HepG2 (cell line): ENCODE results near the gene GANC. TPM values are rescaled to one million over a fixed set of nuclear protein-coding genes. Genes with fewer than 3 reads are reported as not detected.

Experiments
- ATAD3A ChIP-seq: sonication (generic); formaldehyde crosslinking; IDR thresholded peaks from 2 replicates; pipeline ENCODE4 v1.4.0; 2020; ENCODE audit warnings: missing genetic modification reagents
- GTF3A ChIP-seq: sonication (generic); formaldehyde crosslinking; conservative IDR thresholded peaks from 2 replicates; pipeline ENCODE4 v1.4.0; 2020; ENCODE audit warnings: mild to moderate bottlenecking, missing genetic modification reagents
- KLF11 ChIP-seq: IDR thresholded peaks from 2 replicates; pipeline ENCODE4 v1.6.1; 2016; ENCODE audit warnings: missing compliant biosample characterization
- MIER2 ChIP-seq: IDR thresholded peaks from 2 replicates; pipeline ENCODE4 v1.6.1; 2016; ENCODE audit warnings: missing biosample characterization, missing genetic modification reagents
- MLLT10 ChIP-seq: sonication (generic); formaldehyde crosslinking; IDR thresholded peaks from 2 replicates; pipeline ENCODE4 v1.4.0; 2020; ENCODE audit warnings: missing genetic modification reagents
- NFATC3 ChIP-seq: sonication (generic); formaldehyde crosslinking; IDR thresholded peaks from 2 replicates; pipeline ENCODE4 v1.5.1; 2020; ENCODE audit warnings: mild to moderate bottlenecking, missing genetic modification reagents
- NFE2L1 ChIP-seq: sonication (generic); formaldehyde crosslinking; IDR thresholded peaks from 2 replicates; pipeline ENCODE4 v1.4.0; 2020; ENCODE audit warnings: missing genetic modification reagents, mild to moderate bottlenecking, borderline replicate concordance
- NFRKB ChIP-seq: fragments of 450-650 bp; IDR thresholded peaks from 2 replicates; pipeline ENCODE4 v1.6.1; 2017
- PAF1 ChIP-seq: IDR thresholded peaks from 2 replicates; pipeline ENCODE4 v1.6.1; 2016; ENCODE audit warnings: missing genetic modification reagents, missing compliant biosample characterization
- PTBP1 ChIP-seq: fragments of 200-400 bp; formaldehyde crosslinking; IDR thresholded peaks from 2 replicates; pipeline ENCODE4 v1.6.1; 2018; ENCODE audit warnings: low read length, low read depth; ENCODE audit not compliant: poor library complexity, severe bottlenecking
- RAD51 ChIP-seq: fragments of 450-650 bp; IDR thresholded peaks from 2 replicates; pipeline ENCODE4 v1.6.1; 2016; ENCODE audit warnings: borderline replicate concordance
- RXRB ChIP-seq: IDR thresholded peaks from 2 replicates; pipeline ENCODE4 v1.6.1; 2016; ENCODE audit warnings: borderline replicate concordance, missing genetic modification reagents, missing compliant biosample characterization
- ZKSCAN8 ChIP-seq: IDR thresholded peaks from 2 replicates; pipeline ENCODE4 v1.6.1; 2016; ENCODE audit warnings: borderline replicate concordance, missing genetic modification reagents, missing compliant biosample characterization
- ZNF17 ChIP-seq: sonication (generic); formaldehyde crosslinking; IDR thresholded peaks from 2 replicates; pipeline ENCODE4 v1.5.0; 2020; ENCODE audit warnings: mild to moderate bottlenecking, missing genetic modification reagents
- ZNF367 ChIP-seq: sonication (generic); formaldehyde crosslinking; IDR thresholded peaks from 2 replicates; pipeline ENCODE4 v1.4.0; 2020; ENCODE audit warnings: missing genetic modification reagents, borderline replicate concordance
- ZNF660 ChIP-seq: sonication (generic); formaldehyde crosslinking; IDR thresholded peaks from 2 replicates; pipeline ENCODE4 v1.5.1; 2020; ENCODE audit warnings: mild to moderate bottlenecking, low read depth, missing genetic modification reagents, borderline replicate concordance
- ZNF672 ChIP-seq: sonication (generic); formaldehyde crosslinking; IDR thresholded peaks from 2 replicates; pipeline ENCODE4 v1.8.1; 2022; ENCODE audit warnings: missing genetic modification reagents
- ZNF737 ChIP-seq: sonication (generic); formaldehyde crosslinking; IDR thresholded peaks from 2 replicates; pipeline ENCODE4 v1.5.0; 2020; ENCODE audit warnings: missing genetic modification reagents, mild to moderate bottlenecking, borderline replicate concordance
- ZNF841 ChIP-seq: sonication (generic); formaldehyde crosslinking; IDR thresholded peaks from 2 replicates; pipeline ENCODE4 v1.8.1; 2023; ENCODE audit warnings: missing genetic modification reagents, borderline replicate concordance
- polyA plus RNA-seq, 8 experiments: library from polyadenylated mRNA; depleted of rRNA in 3 of 8; stranded (reverse) in 7 of 8; unstranded in 1 of 8; fragments of >200 nt; fragmentation: Illumina TruSeq in 4 of 8; extraction: Trizol in 4 of 8; gene quantifications; 2 replicates each; pipeline versions ENCODE4 v1.2.1 to v1.2.3, GENCODE V29; 2011 to 2016; ENCODE audit warnings: low read depth in 4 of 8, missing spikeins in 1 of 8, mixed read lengths in 1 of 8; ENCODE audit not compliant: insufficient read depth in 1 of 8
- total RNA-seq, 5 experiments: library from RNA; depleted of rRNA; stranded (reverse); fragments of >200 nt; fragmentation: Illumina TruSeq; extraction: Trizol; gene quantifications; 2 replicates each; pipeline ENCODE4 v1.2.3, GENCODE V29; 2016; ENCODE audit warnings: low read depth in 1 of 5
- TF ChIP-seq, protein P1 (sequence below): sonication (generic); formaldehyde crosslinking; IDR thresholded peaks from 2 replicates; pipeline ENCODE4 v1.4.0; 2020; ENCODE audit warnings: mild to moderate bottlenecking, missing genetic modification reagents
- TF ChIP-seq, protein P2 (sequence below): IDR thresholded peaks from 2 replicates; pipeline ENCODE4 v1.6.1; 2016; ENCODE audit warnings: missing biosample characterization, missing genetic modification reagents, low read depth
- TF ChIP-seq, protein P3 (sequence below): sonication (generic); formaldehyde crosslinking; IDR thresholded peaks from 2 replicates; pipeline ENCODE4 v1.8.1; 2023; ENCODE audit warnings: mild to moderate bottlenecking, inconsistent platforms, moderate library complexity, missing genetic modification reagents, borderline replicate concordance

GANC gene
- total and polyA plus RNA-seq, 2 of the 13 experiments (the other 11 are each of a cell fraction or from before 2014, with no cell fraction given): 17.0 to 21.0 TPM

DNA sequence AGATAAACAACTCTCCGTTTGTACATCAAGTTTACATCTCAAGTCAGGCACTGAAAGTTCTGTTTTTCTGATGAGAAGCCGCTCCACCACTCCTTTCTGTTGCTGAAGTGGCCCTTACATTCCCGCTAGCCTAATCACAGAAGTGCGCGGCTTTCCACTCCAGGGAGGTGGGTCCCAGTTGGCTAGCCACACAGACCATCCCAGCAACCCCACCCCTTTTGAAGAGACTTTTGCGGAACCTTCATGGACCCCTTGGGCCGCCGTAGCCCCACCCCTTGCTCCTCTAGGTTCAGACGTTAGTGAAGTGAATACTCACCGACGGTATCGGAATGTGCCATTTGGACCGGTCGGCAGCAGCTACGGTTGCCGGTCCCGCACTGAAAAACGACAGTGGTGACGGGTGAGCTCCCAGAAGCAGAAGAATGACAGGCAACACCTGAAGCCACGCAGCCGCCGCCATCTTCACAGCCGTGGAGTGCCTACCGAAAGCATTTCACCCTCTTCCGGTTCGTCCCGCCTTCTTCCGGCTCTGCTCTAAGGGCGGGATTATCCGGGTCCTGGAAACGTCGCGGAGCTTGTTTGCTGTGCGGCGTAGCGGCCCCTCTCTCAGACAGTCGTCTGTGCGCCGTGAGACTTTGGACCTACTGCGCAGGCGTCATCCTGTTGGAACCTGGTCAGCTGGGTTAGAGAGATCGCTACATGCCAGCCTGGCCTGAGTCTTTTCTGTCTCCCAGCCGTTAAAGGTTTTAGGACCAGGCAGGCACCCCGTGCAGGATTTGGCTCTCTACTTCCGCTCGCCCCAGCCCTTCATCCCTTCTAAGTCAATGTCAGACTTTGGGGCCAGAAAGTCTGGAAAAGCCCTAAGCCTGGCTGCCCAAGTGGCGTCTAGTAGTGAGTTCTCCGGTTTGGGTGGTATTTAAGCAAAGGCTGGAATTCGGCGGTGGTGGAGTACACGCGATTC is at the start of gene GANC, which contains the start of gene TMEM87A (continued):
- TF ChIP-seq, protein P1, sequence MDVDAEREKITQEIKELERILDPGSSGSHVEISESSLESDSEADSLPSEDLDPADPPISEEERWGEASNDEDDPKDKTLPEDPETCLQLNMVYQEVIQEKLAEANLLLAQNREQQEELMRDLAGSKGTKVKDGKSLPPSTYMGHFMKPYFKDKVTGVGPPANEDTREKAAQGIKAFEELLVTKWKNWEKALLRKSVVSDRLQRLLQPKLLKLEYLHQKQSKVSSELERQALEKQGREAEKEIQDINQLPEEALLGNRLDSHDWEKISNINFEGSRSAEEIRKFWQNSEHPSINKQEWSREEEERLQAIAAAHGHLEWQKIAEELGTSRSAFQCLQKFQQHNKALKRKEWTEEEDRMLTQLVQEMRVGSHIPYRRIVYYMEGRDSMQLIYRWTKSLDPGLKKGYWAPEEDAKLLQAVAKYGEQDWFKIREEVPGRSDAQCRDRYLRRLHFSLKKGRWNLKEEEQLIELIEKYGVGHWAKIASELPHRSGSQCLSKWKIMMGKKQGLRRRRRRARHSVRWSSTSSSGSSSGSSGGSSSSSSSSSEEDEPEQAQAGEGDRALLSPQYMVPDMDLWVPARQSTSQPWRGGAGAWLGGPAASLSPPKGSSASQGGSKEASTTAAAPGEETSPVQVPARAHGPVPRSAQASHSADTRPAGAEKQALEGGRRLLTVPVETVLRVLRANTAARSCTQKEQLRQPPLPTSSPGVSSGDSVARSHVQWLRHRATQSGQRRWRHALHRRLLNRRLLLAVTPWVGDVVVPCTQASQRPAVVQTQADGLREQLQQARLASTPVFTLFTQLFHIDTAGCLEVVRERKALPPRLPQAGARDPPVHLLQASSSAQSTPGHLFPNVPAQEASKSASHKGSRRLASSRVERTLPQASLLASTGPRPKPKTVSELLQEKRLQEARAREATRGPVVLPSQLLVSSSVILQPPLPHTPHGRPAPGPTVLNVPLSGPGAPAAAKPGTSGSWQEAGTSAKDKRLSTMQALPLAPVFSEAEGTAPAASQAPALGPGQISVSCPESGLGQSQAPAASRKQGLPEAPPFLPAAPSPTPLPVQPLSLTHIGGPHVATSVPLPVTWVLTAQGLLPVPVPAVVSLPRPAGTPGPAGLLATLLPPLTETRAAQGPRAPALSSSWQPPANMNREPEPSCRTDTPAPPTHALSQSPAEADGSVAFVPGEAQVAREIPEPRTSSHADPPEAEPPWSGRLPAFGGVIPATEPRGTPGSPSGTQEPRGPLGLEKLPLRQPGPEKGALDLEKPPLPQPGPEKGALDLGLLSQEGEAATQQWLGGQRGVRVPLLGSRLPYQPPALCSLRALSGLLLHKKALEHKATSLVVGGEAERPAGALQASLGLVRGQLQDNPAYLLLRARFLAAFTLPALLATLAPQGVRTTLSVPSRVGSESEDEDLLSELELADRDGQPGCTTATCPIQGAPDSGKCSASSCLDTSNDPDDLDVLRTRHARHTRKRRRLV (CRISPR knock-in tag): peak; percentile 40; the same call in 1 of the 2 replicates
- TF ChIP-seq RXRB (CRISPR knock-in tag) (peak; percentile 19; the same call in 1 of the 2 replicates), ZNF660 (CRISPR knock-in tag) (no peak; the same call in 1 of the 2 replicates), ZKSCAN8 (peak; percentile 69; the same call in 1 of the 2 replicates), ZNF737 (CRISPR knock-in tag) (0 out of 2 replicates have a peak, but pooled peaks have one; percentile 46), KLF11 (peak; percentile 84; the same call in 1 of the 2 replicates), NFE2L1 (no peak), ZNF841 (CRISPR knock-in tag) (no peak), ZNF672 (CRISPR knock-in tag) (no peak), PTBP1 (no peak), NFRKB (peak; percentile 75; the same call in 1 of the 2 replicates), MIER2 (CRISPR knock-in tag) (no peak; the same call in 1 of the 2 replicates), ZNF17 (CRISPR knock-in tag) (no peak), RAD51 (no peak), ZNF367 (CRISPR knock-in tag) (no peak), GTF3A (CRISPR knock-in tag) (no peak; the same call in 1 of the 2 replicates), MLLT10 (CRISPR knock-in tag) (no peak), PAF1 (no peak), ATAD3A (CRISPR knock-in tag) (no peak), NFATC3 (peak; percentile 89; the same call in 1 of the 2 replicates)
- TF ChIP-seq, protein P2, sequence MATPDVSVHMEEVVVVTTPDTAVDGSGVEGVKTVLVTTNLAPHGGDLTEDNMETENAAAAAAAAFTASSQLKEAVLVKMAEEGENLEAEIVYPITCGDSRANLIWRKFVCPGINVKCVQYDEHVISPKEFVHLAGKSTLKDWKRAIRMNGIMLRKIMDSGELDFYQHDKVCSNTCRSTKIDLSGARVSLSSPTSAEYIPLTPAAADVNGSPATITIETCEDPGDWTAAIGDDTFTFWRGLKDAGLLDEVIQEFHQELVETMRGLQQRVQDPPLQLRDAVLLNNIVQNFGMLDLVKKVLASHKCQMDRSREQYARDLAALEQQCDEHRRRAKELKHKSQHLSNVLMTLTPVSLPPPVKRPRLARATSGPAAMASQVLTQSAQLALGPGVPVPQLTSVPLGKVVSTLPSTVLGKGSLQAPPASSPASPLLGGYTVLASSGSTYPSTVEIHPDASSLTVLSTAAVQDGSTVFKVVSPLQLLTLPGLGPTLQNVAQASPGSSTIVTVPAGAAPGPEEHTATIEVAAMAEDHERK (CRISPR knock-in tag): peak; percentile 75; the same call in 1 of the 2 replicates
- TF ChIP-seq, protein P3, sequence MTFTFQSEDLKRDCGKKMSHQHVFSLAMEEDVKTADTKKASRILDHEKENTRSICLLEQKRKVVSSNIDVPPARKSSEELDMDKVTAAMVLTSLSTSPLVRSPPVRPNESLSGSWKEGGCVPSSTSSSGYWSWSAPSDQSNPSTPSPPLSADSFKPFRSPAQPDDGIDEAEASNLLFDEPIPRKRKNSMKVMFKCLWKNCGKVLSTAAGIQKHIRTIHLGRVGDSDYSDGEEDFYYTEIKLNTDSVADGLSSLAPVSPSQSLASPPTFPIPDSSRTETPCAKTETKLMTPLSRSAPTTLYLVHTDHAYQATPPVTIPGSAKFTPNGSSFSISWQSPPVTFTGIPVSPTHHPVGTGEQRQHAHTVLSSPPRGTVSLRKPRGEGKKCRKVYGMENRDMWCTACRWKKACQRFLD (CRISPR knock-in tag): 0 out of 2 replicates have a peak, but pooled peaks have one; percentile 49
